Measurements from ENCODE around the gene YWHAQ. TPM values are rescaled to one million over a fixed set of nuclear protein-coding genes. Genes with fewer than 3 reads are reported as not detected.

YWHAQ gene
- total RNA-seq, 1 donor from 2014 or later, result 172 TPM

GRCh38 chr2:9573840-9574239 lies 57.0 kb downstream of the YWHAQ start:
- Histone ChIP-seq H3K36me3 (no peaks in the 10 kb centered on the region), H3K4me3 (no peak overlapping the region), H3K4me1 (peaks cover 4 to 19% of the 10 kb centered on the region in 2 donors), H3K27me3 (no peaks in the 10 kb centered on the region), H3K27ac (peak overlapping the region; percentile 92 to 93), H3K9me3 (no peaks in the 10 kb centered on the region)
- no peak for DNase-seq (ENCODE audit: low spot score in 2 of 2)
- TF ChIP-seq CTCF (IDR thresholded peaks at IDR 0.05), result peak in 2 of 3 experiments; percentile 15 to 33
- intact Hi-C loops (cut with DNase I), result loop anchor here (2.0 kb wide), 1 partner anchor 15 kb away; no protein-coding TSS in a partner anchor

GRCh38 chr2:9573013-9573720 lies 57.6 kb downstream of the YWHAQ start:
- Histone ChIP-seq H3K9me3 (no peaks in the 10 kb centered on the region), H3K27me3 (no peaks in the 10 kb centered on the region), H3K27ac (peak overlapping the region; percentile 92 to 93), H3K4me1 (peaks cover 4 to 19% of the 10 kb centered on the region in 2 donors), H3K4me3 (no peak overlapping the region), H3K36me3 (no peaks in the 10 kb centered on the region)
- intact Hi-C loops (cut with DNase I), result no loop called here
- no peak for DNase-seq (ENCODE audit: low spot score in 2 of 2)
- no peak for TF ChIP-seq CTCF (IDR thresholded peaks at IDR 0.05)

GRCh38 chr2:9570182-9571060 lies 60.4 kb downstream of the YWHAQ start:
- no peak for DNase-seq (ENCODE audit: low spot score in 2 of 2)
- no peak for TF ChIP-seq CTCF (IDR thresholded peaks at IDR 0.05)
- no peaks in the 10 kb centered on the region for H3K36me3 ChIP-seq
- H3K27me3 ChIP-seq, result no peaks in the 10 kb centered on the region
- H3K9me3 ChIP-seq, result no peaks in the 10 kb centered on the region
- peak overlapping the region in 1 of 2 donors; percentile 24 for H3K27ac ChIP-seq
- H3K4me3 ChIP-seq, result no peak overlapping the region
- intact Hi-C loops (cut with DNase I), result no loop called here
- H3K4me1 ChIP-seq, result peaks cover 7 to 22% of the 10 kb centered on the region in 2 donors

- peak; percentile 80 to 96 for DNase-seq (ENCODE audit: low spot score in 2 of 2)
- H3K27me3 ChIP-seq, result no peaks in the 10 kb centered on the region
- intact Hi-C loops (cut with DNase I), result no loop called here
- no peak for TF ChIP-seq CTCF (IDR thresholded peaks at IDR 0.05)
- H3K4me1 ChIP-seq, result peaks cover 3 to 17% of the 10 kb centered on the region in 2 donors
- H3K4me3 ChIP-seq, result no peak overlapping the region
- H3K9me3 ChIP-seq, result no peaks in the 10 kb centered on the region
- peak overlapping the region; percentile 89 to 93 for H3K27ac ChIP-seq
- H3K36me3 ChIP-seq, result no peaks in the 10 kb centered on the region
Observed at GRCh38 chr2:9565436-9566153, 65.2 kb downstream of the YWHAQ start.

- intact Hi-C loops (cut with DNase I), result no loop called here
- no peak for TF ChIP-seq CTCF (IDR thresholded peaks at IDR 0.05)
- no peaks in the 10 kb centered on the region for H3K9me3 ChIP-seq
- H3K27me3 ChIP-seq, result no peaks in the 10 kb centered on the region
- H3K4me3 ChIP-seq, result no peak overlapping the region
- no peak overlapping the region for H3K27ac ChIP-seq
- DNase-seq (ENCODE audit: low spot score in 2 of 2), result no peak
- peaks cover under 1 to 23% of the 10 kb centered on the region in 2 donors for H3K4me1 ChIP-seq
- no peaks in the 10 kb centered on the region for H3K36me3 ChIP-seq
Observed at GRCh38 chr2:9560628-9561027, 70.2 kb downstream of the YWHAQ start.

All from ascending aorta (tissue), 2 donors.